ENCODE measurements around the gene HDAC4. TPM values are rescaled to one million over a fixed set of nuclear protein-coding genes. Genes with fewer than 3 reads are reported as not detected.

The HDAC4 gene
- total and polyA plus RNA-seq, 2 donors from 2014 or later: 2.2 to 56.8 TPM

- Histone ChIP-seq H3K9me3 (ENCODE audit: control insufficient read depth in 2 of 3, insufficient read depth in 1 of 3, low read length in 3 of 3) (no peaks in the 10 kb centered on the region), H3K27ac (ENCODE audit: low read depth in 2 of 2, low read length in 2 of 2) (no peak overlapping the region), H3K27me3 (ENCODE audit: control insufficient read depth, insufficient read depth, low read length) (no peaks in the 10 kb centered on the region), H3K4me1 (ENCODE audit: control insufficient read depth in 2 of 3, insufficient read depth in 2 of 3, low read depth in 1 of 3, low read length in 3 of 3) (peaks cover 0 to 2% (median 0%) of the 10 kb centered on the region in 3 donors), H3K4me3 (ENCODE audit: low read length in 3 of 3) (no peak overlapping the region), H3K36me3 (ENCODE audit: control insufficient read depth in 2 of 3, insufficient read depth in 3 of 3, low read length in 3 of 3) (peaks cover 0 to 5% (median 0%) of the 10 kb centered on the region in 3 donors), H3K9ac (ENCODE audit: low read length in 3 of 3) (no peak overlapping the region)
- intact Hi-C loops (cut with DNase I): no loop called here
- no peak for TF ChIP-seq CTCF (IDR thresholded peaks at IDR 0.05; ENCODE audit: borderline replicate concordance, extremely low read depth, insufficient read depth)
- DNase-seq: no peak
- FAIRE-seq: no peak
Measured at GRCh38 chr2:239119346-239120126, 281.3 kb downstream of the HDAC4 start.

DNA sequence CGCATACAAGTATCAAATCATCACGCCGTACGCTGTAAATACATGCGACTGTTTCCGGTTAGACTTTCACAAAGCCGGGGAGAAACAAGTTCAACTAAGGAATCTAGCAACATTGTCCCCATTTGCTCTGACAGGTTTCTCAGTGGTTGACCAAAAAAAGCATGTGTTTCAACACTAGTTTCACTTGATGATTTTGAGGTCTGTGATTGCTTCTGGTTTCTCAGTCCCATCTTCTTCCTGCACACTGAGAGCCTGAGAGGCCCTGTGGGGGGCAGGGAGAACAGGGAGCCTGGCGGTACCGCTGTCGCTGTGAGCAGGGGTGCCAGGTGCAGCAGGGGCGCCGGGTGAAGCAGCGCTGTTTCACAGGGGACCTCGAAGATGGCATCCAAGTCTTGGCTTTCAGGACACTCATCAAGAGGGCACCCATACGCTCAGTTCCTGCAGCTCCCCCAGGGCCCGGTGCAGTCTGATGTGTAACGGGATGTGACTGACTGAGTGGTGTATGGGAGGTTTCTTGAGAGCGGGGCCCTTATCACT, 282.1 kb downstream of the HDAC4 start:
- FAIRE-seq (no peak), DNase-seq (no peak)
- intact Hi-C loops (cut with DNase I): no loop called here

DNA sequence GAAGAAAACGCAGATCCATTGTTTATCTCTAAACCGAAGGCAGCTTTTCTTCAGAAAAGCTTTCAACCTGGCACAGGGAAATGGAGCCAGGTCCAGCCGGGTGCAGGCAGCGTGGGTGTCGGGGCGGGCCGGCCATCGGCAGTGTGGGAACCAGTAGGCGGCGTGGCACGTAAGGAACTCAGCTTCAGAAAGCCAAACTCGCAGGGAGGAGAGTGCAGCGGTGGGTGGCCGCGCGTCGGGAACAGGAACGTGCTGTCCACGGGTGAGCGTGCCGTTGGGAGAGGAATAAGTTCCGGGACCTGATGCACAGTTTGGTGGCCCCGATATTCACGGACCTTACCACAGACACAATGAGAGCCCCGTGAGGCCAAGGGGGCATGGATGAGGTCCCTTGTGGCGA, 282.6 kb downstream of the HDAC4 start:
- no peak overlapping the region for H3K9ac ChIP-seq (ENCODE audit: low read length in 3 of 3)
- no peaks in the 10 kb centered on the region for H3K36me3 ChIP-seq (ENCODE audit: control insufficient read depth in 2 of 3, insufficient read depth in 3 of 3, low read length in 3 of 3)
- H3K4me1 ChIP-seq (ENCODE audit: control insufficient read depth in 2 of 3, insufficient read depth in 2 of 3, low read depth in 1 of 3, low read length in 3 of 3): peaks cover 0 to 11% (median 8%) of the 10 kb centered on the region in 3 donors
- no peaks in the 10 kb centered on the region for H3K9me3 ChIP-seq (ENCODE audit: control insufficient read depth in 2 of 3, insufficient read depth in 1 of 3, low read length in 3 of 3)
- FAIRE-seq: no peak
- no peak overlapping the region for H3K4me3 ChIP-seq (ENCODE audit: low read length in 3 of 3)
- H3K27me3 ChIP-seq (ENCODE audit: control insufficient read depth, insufficient read depth, low read length): no peaks in the 10 kb centered on the region
- no peak for TF ChIP-seq CTCF (IDR thresholded peaks at IDR 0.05; ENCODE audit: borderline replicate concordance, extremely low read depth, insufficient read depth)
- H3K27ac ChIP-seq (ENCODE audit: low read depth in 2 of 2, low read length in 2 of 2): no peak overlapping the region
- DNase-seq: no peak
- intact Hi-C loops (cut with DNase I): no loop called here

More for the DNA sequence above, 282.1 kb downstream of the HDAC4 start:
- Histone ChIP-seq H3K36me3 (ENCODE audit: control insufficient read depth in 2 of 3, insufficient read depth in 3 of 3, low read length in 3 of 3) (no peaks in the 10 kb centered on the region), H3K27me3 (ENCODE audit: control insufficient read depth, insufficient read depth, low read length) (no peaks in the 10 kb centered on the region), H3K27ac (ENCODE audit: low read depth in 2 of 2, low read length in 2 of 2) (no peak overlapping the region), H3K9me3 (ENCODE audit: control insufficient read depth in 2 of 3, insufficient read depth in 1 of 3, low read length in 3 of 3) (no peaks in the 10 kb centered on the region), H3K4me3 (ENCODE audit: low read length in 3 of 3) (no peak overlapping the region), H3K4me1 (ENCODE audit: control insufficient read depth in 2 of 3, insufficient read depth in 2 of 3, low read depth in 1 of 3, low read length in 3 of 3) (peaks cover 0 to 8% (median 3%) of the 10 kb centered on the region in 3 donors), H3K9ac (ENCODE audit: low read length in 3 of 3) (no peak overlapping the region)
- TF ChIP-seq CTCF (IDR thresholded peaks at IDR 0.05; ENCODE audit: borderline replicate concordance, extremely low read depth, insufficient read depth): no peak
